ENCODE data around the gene ATP10A.

Gene ATP10A

DNA sequence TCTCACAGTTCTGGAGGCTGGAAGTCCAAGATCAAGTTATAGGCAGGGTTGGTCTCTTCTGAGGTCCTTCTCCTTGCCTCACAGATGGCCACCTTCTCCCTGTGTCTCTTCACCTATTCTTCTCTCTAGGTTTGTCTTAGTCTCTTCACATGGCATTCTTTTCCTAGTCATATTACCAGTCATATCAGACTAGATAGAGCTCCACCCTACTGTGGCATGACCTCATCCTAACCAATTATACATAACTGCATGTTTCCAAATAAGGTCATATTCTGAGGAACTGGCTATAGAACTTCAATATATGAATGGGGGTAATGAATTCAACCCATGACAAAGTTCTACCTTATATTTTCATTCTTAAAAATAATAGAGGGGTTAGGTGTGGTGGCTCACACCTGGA is 227.9 kb downstream of the ATP10A start:
- H3K36me3 Mint-ChIP-seq (ENCODE audit: low read depth), result no peaks in the 10 kb centered on the region
- no peaks in the 10 kb centered on the region for H3K9me3 Mint-ChIP-seq
- no peak overlapping the region for H3K4me3 Mint-ChIP-seq
- peaks cover 2% of the 10 kb centered on the region for H3K27me3 Mint-ChIP-seq
- ATAC-seq, result no peak
- no peaks in the 10 kb centered on the region for H3K4me1 Mint-ChIP-seq
- DNase-seq, result no peak
- no peak overlapping the region for H3K27ac Mint-ChIP-seq

DNA sequence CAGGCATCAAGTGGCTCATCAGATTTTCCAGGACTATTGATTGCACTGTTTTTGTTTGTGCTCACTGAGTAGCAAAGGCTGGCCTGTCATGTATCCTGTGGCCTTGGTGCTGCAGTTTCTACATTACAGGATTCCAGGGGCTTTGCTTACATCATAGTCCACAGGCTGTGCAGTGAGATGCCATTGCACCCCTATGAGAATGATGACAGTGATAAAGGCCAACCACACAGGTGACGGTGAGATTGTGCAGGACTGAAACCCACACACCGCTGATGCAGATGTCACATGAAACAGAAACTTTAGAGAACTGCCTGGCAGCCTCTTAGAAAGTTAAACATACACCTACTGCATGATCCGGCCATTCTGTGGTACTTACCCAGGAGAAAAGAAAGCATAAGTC is 229.3 kb downstream of the ATP10A start:
- no peak overlapping the region for H3K4me3 Mint-ChIP-seq
- no peaks in the 10 kb centered on the region for H3K4me1 Mint-ChIP-seq
- H3K36me3 Mint-ChIP-seq (ENCODE audit: low read depth), result no peaks in the 10 kb centered on the region
- H3K9me3 Mint-ChIP-seq, result peaks cover 6% of the 10 kb centered on the region
- H3K27ac Mint-ChIP-seq, result no peak overlapping the region
- DNase-seq, result no peak
- peaks cover 2% of the 10 kb centered on the region for H3K27me3 Mint-ChIP-seq
- ATAC-seq, result no peak

DNA sequence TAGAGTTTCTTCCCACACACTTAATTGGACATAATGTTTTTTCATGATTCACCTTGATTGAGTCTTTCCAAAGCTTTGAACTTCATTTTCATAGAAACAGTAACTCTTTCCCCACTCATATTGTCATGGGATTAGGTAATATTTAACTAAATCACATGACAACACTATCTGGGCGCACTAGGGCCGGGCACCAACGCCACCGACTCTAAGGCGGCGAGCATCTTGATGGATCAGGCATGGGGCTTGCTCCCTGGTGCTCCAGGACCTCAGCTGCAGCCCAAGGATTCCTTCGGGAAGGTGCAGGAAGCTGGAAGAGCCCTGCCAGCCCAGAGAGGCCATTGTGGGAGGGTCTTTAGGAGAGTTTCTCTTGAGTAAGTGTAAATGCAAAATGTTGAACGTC is 231.2 kb downstream of the ATP10A start:
- Mint-ChIP-seq H3K9me3 (peaks cover 6% of the 10 kb centered on the region), H3K36me3 (ENCODE audit: low read depth) (no peaks in the 10 kb centered on the region), H3K4me3 (no peak overlapping the region), H3K4me1 (no peaks in the 10 kb centered on the region), H3K27me3 (peaks cover 2% of the 10 kb centered on the region), H3K27ac (no peak overlapping the region)
- DNase-seq (no peak), ATAC-seq (no peak)
